Inflammatory macrophage treated with lipopolysaccharide for 4 hours (primary cell): ENCODE results near the gene PNRC2.
"Not testable (repeated sequence)": the region's sequence is repeated elsewhere in the genome, so short reads cannot be mapped to it uniquely, and the experiment has no call there.

Experiments used
- DNase-seq: peaks from one replicate; pipeline ENCODE4 v3.0.0-alpha.2; 2020

Gene PNRC2

DNA sequence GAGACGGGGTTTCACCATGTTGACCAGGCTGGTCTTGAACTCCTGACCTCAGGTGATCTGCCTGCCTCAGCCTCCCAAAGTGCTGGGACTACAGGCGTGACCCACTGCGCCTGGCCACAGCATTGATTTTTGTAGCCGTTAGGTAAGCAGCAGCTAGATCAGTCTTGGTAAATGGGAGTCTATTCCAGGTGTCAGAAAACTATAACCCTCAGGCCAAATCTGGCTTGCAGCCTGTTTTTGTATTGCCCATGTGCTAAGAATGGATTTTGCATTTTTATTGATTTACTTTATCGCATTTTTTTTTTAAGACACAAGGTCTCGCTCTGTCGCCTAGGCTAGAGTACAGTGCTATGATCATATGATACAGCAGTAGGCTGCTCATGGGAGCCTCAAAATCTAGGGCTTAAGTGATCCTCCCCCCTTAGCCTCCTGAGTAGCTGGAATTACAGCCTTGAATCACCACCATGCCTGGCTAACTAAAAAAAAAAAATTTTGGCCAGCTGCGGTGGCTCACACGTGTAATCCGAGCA lies 37.1 kb downstream of the PNRC2 start:
- DNase-seq: no peak

DNA sequence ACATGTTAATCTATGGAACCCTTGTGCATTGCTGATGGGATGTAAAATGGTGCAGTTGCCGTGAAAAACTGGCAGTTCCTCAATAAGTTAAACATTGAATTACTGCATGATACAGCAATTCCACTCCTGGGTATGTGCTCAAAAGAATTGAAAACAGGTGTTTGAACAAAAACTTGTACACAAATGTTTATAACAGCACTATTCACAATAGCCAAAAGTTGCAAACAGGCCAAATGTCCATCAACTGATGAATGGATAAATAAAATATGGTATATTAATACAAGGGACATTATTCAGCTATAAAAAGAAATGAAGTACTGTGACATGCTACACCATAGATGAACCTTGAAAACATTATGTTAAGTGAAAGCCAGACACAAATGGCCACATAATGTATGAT lies 38.2 kb downstream of the PNRC2 start:
- no peak for DNase-seq

DNA sequence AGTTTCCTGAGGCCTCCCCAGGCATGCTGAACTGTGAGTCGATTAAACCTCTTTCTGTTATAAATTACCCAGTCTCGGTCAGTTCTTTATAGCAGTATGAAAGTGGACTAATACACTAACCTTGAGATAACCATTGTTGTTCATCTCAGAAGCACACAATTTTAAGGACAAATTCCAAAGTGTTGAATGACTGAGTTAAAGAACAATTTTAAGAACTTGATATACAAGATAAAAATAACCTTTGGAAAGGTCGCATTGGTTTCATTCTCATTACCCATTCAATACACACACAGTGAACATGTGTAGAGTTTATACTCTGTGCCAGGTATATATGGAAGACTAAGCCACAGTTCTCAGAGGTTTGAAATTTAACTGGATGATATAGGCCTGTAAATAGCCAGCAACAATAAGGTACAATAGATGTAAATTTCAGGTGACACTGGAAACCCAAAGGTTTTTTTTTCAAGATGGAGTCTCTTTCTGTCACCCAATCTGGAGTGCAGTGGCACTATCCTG lies 39.6 kb downstream of the PNRC2 start:
- DNase-seq: no peak

DNA sequence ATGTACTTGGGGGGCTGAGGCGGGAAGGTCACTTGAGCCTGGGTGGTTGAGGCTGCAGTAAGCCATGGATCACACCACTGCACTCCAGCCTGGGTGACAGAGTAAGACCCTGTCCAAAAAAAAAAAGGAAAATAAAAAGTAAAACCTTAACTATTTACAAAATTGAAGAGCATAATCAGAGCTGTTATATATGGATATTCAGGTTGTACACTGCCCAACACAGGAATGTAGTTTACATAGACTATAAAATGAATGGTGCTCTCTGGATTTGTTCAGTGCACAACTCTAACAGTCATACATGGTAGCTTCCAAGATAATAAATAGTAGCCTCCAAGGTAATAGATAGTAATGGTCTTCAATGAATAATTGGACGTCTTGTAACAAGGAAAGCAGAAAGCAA lies 43.1 kb downstream of the PNRC2 start:
- no peak for DNase-seq

DNA sequence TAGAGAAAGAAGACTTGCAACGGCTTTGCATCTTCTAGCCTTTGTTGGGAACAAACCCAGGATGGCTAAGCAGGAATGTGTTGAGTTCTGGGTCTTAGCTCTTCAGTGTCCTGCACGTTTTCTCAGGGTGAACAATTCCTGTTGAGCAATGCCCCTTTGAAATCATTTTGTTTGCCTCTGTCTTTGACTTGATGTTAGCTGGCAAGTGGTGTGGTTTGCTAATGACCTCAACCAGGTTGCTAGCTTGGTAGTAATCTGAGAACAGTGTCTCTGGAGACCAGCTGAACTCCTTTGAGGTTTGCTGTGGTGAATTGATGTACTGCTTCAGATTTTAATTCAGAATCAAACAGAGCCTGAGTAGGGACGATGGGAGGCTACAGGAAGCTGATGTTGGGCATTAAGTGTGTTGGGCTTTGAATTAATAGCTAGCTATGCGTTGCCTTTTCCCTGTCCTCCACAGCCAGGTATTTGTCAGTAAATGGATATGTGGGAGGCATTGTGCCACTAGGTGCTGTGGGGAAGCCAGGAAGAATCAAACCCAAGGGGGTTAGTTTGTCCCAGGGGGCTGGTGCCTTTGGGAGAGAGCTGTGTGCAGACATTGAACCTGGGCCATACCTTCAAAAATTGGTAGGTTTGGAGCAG lies 43.8 kb downstream of the PNRC2 start:
- no peak for DNase-seq

DNA sequence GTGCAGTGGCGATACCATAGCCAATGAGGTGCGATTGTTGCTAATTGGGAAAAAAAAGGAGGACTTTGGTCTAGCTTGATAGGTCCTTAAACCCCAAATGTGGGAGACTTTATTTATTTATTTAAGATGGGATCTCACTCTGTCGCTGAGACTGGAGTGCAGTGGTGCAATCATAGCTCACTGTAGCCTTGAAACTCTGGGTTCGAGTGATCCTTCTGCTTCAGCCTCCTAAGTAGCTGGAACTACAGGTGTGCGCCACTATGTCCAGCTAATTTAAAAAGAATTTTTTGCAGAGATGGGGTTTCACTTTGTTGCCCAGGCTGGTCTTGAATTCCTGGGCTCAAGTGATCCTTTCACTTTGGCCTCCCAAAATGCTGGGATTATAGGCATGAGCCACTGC lies 44.5 kb downstream of the PNRC2 start:
- DNase-seq: no peak

DNA sequence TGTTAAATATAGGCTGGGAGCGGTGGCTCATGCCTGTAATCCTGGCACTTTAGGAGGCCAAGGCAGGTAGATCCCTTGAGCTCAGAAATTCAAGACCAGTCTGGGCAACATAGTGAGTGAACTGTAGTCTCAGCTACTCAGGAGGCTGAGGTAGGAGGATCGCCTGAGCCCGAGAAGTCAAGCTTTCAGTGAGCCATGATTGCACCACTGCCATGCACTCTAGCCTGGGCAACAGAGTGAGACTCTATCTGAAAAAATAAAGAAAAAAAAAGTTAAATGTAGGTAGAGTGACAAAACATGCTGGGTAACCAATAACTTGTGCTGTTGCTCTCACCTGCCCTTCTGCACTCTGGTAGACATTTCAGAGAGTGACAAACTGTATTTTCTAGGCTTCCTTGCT lies 45.5 kb downstream of the PNRC2 start:
- DNase-seq: no peak

DNA sequence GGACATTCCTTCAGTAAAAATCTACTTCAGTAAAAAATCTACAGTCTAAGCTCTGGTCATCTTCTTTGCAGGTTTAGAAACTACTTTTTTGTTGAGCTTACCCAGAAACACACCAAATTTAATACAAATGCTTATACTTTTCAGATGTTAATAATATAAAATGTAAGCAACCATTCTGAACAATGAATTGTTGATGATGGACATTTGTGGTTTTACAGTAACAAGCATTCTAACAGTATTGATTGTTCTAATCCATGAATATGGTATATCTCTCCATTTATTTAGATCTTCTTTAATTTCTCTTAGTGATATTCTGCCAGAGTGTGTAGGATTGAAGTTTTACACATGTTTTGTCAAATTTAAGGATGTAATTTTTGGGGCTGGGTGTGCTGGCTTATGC lies 47.5 kb downstream of the PNRC2 start:
- DNase-seq: no peak

DNA sequence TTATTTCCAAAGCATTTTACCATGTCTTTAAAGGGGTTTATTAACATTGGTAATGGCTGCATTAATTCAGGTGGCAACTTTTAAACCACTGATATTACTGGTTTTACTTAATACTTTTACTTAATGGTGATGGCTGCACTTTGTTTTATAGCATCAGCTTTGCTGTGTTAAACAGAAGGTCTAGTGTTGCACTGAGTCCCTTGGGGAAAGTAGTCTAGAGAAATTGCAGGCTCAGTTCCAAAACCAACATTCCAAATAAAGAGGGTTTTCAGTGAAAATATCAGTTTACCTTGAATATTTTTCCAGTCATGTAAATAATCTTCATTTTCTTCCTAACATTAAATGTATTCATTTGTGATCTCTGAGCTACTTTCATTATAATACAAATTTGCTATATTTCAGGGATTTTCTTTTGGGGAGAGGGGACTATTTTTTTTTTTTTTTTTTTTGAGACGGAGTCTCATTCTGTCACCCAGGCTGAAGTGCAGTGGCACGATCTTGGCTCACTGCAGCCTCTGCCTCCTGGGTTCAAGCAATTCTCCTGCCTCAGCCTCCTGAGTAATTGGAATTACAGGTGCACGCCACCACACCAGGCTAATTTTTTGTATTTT lies 49.1 kb downstream of the PNRC2 start:
- DNase-seq: not testable (repeated sequence)

DNA sequence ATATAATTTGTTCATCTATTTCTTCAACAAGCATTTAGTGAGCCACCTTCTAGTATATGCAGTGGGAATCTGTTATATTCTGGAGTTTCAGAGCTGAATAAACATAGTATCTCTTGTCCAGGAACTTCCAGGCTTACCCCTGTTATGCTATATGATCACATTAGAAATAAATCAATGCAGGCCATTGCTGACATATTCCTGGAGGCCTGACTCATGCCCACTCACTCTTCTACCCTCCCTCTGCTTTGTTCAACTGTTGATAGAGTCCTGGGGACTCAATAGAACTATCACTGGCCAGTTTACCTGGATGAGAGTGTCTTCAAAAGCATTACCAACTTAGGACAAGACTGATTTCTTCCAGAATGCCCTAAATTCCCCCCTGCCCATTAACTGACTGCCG lies 49.8 kb downstream of the PNRC2 start:
- DNase-seq: no peak

DNA sequence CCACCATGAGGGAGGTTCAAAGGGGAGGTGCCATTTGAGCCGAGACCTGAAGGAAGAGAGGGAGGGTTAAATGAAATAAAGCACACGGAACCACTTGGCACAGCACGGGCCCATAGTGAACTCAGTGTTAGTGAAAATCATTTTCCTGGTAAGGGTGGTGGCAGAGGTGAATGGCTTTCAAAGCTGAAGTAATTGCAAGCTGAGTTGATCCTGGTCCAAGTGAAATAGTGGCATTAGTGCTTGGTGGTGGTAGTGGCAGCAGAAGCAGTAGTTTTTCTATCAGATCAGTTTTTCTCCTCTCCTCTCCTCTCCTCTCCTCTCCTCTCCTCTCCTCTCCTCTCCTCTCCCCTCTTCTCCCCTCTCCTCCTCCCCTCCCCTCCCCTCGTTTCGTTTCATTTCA lies 51.0 kb downstream of the PNRC2 start:
- DNase-seq: no peak

DNA sequence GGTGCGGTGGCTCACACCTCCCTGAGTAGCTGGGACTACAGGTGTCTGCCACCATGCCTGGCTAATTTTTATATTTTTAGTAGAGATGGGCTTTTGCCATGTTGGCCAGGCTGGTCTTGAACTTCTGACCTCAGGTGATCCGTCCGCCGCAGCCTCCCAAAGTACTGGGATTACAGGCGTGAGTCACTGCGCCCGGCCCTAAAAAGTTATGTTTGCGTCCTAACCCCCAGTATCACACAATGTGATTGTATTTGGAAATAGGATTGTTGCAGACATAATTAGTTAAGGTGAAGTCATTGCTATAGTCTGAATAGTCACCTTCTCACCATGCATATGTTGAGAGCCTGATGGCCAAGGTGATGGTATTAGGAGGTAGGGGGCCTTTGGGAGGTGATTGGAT lies 53.2 kb downstream of the PNRC2 start:
- DNase-seq: not testable (repeated sequence)
